Measurements from ENCODE around the gene ZNF507.

GRCh38 chr19:32355309-32355708 is 9.9 kb downstream of the ZNF507 start:
- TF ChIP-seq CREB5 (CRISPR knock-in tag; IDR thresholded peaks at IDR 0.05; ENCODE audit: low read depth) (no peak), RARB (CRISPR knock-in tag; IDR thresholded peaks at IDR 0.05) (no peak), PPARA (CRISPR knock-in tag; IDR thresholded peaks at IDR 0.05; ENCODE audit: borderline replicate concordance) (no peak), ZFP3 (CRISPR knock-in tag; IDR thresholded peaks at IDR 0.05) (no peak), TCF4 (CRISPR knock-in tag; IDR thresholded peaks at IDR 0.05; ENCODE audit: borderline replicate concordance) (no peak)
- TF ChIP-seq, protein P1, sequence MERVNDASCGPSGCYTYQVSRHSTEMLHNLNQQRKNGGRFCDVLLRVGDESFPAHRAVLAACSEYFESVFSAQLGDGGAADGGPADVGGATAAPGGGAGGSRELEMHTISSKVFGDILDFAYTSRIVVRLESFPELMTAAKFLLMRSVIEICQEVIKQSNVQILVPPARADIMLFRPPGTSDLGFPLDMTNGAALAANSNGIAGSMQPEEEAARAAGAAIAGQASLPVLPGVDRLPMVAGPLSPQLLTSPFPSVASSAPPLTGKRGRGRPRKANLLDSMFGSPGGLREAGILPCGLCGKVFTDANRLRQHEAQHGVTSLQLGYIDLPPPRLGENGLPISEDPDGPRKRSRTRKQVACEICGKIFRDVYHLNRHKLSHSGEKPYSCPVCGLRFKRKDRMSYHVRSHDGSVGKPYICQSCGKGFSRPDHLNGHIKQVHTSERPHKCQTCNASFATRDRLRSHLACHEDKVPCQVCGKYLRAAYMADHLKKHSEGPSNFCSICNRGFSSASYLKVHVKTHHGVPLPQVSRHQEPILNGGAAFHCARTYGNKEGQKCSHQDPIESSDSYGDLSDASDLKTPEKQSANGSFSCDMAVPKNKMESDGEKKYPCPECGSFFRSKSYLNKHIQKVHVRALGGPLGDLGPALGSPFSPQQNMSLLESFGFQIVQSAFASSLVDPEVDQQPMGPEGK (CRISPR knock-in tag; IDR thresholded peaks at IDR 0.05; ENCODE audit: borderline replicate concordance) = no peak

Data from SK-N-SH treated with all-trans-retinoic acid at 6 μM for 48 hours (cell line).